ENCODE results near the gene PPM1J.
A peak's percentile ranks its signal among the peaks of the same experiment; 100 is the strongest.

The PPM1J gene

GRCh38 chr1:112686417-112686816, 28.7 kb downstream of the PPM1J start:
- DNase-seq: no peak

- DNase-seq: no peak
These were observed 29.2 kb downstream of the PPM1J start for GRCh38 chr1:112685913-112686312.

GRCh38 chr1:112678605-112679004, 36.5 kb downstream of the PPM1J start:
- no peak for DNase-seq

GRCh38 chr1:112677501-112677900, 37.6 kb downstream of the PPM1J start:
- no peak for DNase-seq

- DNase-seq: no peak
These were observed 38.6 kb downstream of the PPM1J start for GRCh38 chr1:112676543-112676942.

GRCh38 chr1:112675728-112676381, 39.3 kb downstream of the PPM1J start:
- DNase-seq: no peak

GRCh38 chr1:112674986-112675727, 40.0 kb downstream of the PPM1J start:
- peak; percentile 60 for DNase-seq

GRCh38 chr1:112674440-112674985, 40.6 kb downstream of the PPM1J start, which contains the start of gene MOV10:
TSS of gene MOV10 (plus strand) at chr1:112674659. CDS start at chr1:112674913, 254 bp downstream.
- DNase-seq: peak; percentile 66

- DNase-seq: no peak
These were observed 41.3 kb downstream of the PPM1J start for GRCh38 chr1:112673592-112674439.

- DNase-seq: no peak
These were observed 42.3 kb downstream of the PPM1J start for GRCh38 chr1:112672842-112673241.

- no peak for DNase-seq
These were observed 43.1 kb downstream of the PPM1J start for GRCh38 chr1:112672009-112672408.

- DNase-seq: no peak
These were observed 48.2 kb downstream of the PPM1J start for GRCh38 chr1:112666946-112667345.

GRCh38 chr1:112665857-112666256, 49.3 kb downstream of the PPM1J start:
- no peak for DNase-seq

All from activated CD4-positive, CD25-positive, alpha-beta regulatory T cell treated with anti-CD3 and anti-CD28 coated beads, Interleukin-2, amount 50 U/mL, for 72 hours (primary cell).